ENCODE data around the gene PRTFDC1. TPM values are rescaled to one million over a fixed set of nuclear protein-coding genes. Genes with fewer than 3 reads are reported as not detected.
A peak's percentile ranks its signal among the peaks of the same experiment; 100 is the strongest.
"Not testable (repeated sequence)": the region's sequence is repeated elsewhere in the genome, so short reads cannot be mapped to it uniquely, and the experiment has no call there.

Gene PRTFDC1, protein sequence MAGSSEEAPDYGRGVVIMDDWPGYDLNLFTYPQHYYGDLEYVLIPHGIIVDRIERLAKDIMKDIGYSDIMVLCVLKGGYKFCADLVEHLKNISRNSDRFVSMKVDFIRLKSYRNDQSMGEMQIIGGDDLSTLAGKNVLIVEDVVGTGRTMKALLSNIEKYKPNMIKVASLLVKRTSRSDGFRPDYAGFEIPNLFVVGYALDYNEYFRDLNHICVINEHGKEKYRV
- 0.63 TPM for total RNA-seq

DNA sequence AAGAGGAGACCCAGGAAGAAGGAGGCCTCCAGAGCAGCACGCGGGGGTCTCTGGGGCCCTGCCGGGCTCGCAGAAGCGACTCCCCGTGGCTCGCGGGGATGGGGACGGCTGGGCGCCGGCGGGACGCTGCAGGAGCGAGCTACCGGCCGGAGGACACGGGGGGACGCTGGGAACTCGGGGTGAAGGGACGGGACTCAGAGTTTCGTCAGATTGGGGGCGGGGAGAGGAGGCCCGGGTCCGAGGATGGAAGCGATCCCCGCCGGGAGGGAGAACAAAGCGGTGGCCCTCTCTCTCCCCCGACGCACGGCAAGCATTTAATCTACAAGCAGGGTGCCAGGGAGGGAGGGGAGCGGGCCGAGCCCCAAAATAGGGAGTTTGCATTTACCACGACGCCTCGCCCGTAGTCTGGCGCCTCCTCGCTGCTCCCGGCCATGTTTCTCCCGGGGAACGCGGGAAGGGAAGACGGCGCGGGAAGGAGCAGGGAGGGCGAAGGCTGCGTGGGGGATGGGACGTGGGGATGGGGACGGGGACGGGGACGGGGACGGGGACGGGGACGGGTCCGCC, at the start of gene PRTFDC1:
TSS of gene PRTFDC1 (minus strand) at position 464 of the 564 bp plus-strand sequence. CDS start at position 433, 31 bp downstream.
- ATAC-seq (peak; percentile 72), DNase-seq (ENCODE audit: low spot score) (no peak)

DNA sequence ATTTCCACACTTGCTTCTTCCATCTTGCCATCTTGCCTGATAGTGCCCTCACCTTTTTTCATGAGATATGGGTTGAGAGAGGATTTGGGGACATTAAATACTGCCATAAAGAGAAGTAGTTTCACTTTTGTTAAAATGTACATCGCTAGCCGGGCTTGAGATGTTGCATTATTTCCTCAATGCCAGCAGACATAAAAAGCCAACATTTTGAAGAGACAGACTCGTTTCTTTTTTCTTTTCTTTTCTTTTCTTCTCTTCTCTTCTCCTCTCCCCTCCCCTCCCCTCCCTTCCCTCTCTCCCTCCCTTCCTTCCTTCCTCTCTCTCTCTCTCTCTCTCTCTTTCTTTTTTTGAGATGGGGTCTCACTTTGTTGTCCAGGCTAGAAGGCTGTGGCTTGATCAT, 45.6 kb upstream of the PRTFDC1 start:
- no peak for DNase-seq (ENCODE audit: low spot score)
- ATAC-seq: no peak

DNA sequence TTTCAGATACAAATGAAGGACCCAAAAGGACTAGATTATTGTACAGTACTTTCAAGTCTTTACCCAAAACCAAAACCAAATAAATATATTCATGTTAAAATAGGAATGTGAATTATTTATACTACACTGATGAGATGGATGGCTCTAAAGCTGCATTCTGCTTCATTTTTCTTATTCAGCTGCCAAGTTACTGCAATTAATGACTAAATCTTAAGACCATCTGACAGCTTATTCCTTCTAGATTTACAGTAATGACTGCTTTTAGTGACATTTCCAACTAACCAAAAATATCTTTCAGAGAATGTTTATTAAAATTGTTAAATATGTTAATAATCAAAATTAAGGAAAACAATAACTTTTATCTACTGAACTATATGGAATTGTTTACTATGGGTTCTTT, 42.7 kb upstream of the PRTFDC1 start:
- ATAC-seq: no peak

DNA sequence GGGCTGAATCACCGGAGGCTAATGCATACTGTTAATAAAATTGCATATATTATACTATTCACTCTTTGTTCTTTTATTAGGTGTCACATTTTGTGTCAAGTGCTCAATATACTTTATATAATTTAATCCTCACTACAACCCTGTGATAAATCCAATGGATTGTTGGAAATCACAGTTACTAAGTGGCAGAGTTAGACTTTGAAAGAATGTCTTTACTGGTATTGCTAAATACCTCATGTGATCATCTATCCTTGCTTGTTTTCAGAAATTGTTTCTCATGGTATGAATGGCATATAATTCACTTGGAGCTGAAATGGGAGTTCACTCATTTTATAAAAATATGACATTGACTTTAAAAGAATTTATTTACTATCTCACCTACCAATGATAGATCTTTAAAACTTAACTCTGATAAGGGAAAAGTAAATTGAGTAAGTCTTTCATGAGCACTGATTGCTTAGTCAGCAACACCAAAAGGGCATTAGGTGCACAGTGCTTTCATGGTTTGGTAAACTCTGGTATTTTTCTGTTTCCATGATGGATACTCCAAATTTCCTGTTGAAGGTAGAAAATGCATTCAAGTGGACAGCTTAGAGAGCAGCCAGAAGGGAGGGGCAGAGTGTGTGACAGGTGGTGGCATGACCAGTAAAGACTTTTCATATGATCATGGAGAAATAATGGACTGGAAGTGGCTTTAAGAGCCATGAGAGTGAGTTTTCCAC, 41.0 kb upstream of the PRTFDC1 start:
- ATAC-seq (peak; percentile 70), DNase-seq (ENCODE audit: low spot score) (no peak)

More for the DNA sequence above, 42.7 kb upstream of the PRTFDC1 start:
- DNase-seq (ENCODE audit: low spot score): no peak

DNA sequence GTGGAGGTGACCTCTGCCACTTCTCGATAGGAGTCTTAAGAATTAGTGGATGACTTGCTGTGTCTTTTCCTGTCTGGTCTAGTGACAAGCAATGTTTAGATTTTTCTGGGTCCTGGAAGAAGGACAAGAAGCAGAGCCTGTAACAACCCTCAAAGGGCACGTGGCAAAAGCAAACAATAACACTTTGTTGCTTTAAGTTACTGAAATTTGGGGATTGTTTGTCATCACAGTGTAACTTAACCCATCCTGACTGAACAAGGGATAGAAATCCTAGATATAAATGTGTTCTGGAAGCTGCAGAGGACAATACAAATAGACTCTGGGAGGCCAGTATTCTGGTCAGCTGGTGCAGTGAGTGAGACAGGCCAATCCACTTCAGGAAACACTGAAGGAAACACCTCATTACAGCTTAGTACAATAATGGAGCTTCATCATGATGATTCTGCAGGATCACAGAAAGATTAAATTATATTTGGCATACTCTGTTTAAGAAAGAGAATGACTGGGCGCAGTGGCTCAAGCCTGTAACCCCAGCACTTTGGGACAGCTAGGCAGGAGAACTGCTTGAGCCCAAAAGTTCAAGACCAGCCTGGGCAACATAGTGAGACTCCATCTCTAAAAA, 40.2 kb upstream of the PRTFDC1 start:
- DNase-seq (ENCODE audit: low spot score) (no peak), ATAC-seq (no peak)

DNA sequence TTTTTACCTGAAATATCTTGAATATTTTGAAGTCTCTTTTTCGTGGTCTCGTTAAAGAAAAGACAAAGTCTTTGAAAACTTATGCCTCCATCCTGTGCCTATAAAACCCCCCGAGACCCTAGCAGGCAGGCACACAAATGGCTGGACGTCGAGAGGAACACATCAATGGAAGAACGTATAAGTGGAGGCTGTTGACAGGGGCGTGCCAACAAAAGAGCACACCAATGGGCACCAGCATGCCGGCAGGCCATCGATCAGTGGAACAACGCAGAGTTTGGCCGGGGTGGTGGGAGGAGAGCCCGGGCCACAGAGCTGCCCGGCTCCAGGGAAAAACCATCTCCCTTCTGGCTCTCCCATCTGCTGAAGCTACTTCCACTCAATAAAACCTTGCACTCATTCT, 38.9 kb upstream of the PRTFDC1 start:
- ATAC-seq (no peak), DNase-seq (ENCODE audit: low spot score) (no peak)

DNA sequence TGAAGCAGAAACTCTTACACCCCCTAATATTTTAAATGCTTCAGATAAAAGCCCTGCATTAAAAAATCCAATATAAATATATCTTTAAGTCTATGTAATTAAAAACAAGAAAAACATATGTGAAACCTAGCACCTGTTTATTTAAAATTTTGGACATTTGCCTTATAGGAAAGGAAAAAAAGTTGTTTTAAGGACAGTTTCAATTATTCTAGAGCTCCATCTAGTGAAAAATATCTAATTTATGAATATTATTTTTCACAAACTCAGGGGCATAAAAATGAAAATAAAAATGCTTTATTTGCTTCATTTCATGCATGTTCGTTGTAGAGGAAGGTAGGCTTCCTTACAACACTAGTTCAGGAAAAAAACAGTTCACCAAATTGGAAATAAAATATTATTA, 37.5 kb upstream of the PRTFDC1 start:
- ATAC-seq (no peak), DNase-seq (ENCODE audit: low spot score) (no peak)

DNA sequence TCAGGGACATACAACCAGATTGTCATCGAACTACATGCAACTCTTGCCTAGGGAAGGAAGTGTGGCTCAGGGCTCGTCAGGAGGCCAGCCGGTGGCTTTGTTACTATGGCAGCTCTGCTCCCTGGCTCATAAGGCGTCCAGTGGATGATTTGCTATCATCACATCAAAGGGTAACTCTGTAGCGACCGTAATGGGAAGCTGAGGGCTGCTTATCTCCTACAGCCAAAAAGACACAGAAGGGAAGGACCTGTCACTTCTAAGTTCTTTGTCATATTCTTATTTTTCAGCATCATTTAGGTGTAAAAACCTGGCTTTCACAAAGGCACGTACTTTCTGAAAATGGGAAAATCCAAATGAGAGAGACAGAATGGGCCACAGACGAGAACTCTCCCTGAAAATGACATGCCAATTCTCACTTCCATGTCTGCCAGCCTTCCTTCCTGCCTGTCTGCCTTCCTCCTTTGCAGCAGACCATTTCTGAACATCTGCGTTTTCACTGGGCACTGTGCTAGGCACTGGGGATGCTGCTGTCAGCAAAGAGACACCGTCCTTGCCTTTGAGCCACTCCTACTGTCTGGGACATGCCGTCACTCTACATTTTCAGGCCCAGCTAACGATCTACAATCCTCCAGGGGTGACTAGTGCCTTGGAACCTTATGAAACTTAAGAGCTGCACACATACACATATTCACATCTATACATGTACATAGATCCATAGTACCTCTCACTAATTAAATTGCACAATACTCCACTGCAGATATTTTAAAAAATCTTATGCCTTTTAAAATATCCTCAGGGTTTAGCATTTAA, 36.6 kb upstream of the PRTFDC1 start:
- no peak for DNase-seq (ENCODE audit: low spot score)

DNA sequence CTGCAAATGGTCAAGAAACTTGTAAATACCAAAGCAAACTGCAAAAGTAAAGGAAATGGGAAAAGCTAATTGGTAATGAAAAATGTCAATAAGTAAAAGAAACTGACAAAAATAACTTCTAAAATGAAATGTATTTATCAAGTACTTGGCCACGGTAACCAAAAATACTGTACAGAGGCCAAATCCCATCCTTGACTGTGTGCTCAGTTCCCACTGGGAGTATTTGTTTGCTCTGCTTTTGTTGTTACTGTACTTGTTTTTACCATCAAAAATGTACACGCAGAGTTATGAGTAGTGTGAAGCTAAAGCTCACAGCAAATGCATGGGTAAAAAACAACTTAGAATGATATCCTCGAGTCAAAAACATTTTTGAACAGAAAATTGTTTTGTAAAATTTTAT, 32.5 kb upstream of the PRTFDC1 start:
- DNase-seq (ENCODE audit: low spot score) (no peak), ATAC-seq (no peak)

More for the DNA sequence above, 36.6 kb upstream of the PRTFDC1 start:
- ATAC-seq: no peak

DNA sequence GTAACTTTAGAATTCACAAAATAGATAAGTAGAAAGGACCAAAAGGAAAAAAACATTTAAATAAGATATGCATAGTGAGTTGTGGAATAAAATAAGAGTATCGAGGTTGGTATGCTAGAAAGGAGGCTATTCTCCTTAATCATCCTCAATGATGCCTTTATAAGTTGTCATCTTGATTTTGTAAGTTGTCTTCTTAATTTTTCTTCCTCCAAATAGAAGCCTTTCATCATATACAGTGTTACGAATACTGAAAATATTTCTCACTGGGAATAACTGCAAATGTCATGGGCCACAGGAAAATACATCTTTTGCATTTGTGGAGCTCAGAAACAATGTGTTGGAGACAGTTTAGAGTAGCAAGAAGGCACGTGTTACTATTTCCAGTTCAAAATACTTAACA, 31.5 kb upstream of the PRTFDC1 start:
- ATAC-seq (no peak), DNase-seq (ENCODE audit: low spot score) (no peak)

DNA sequence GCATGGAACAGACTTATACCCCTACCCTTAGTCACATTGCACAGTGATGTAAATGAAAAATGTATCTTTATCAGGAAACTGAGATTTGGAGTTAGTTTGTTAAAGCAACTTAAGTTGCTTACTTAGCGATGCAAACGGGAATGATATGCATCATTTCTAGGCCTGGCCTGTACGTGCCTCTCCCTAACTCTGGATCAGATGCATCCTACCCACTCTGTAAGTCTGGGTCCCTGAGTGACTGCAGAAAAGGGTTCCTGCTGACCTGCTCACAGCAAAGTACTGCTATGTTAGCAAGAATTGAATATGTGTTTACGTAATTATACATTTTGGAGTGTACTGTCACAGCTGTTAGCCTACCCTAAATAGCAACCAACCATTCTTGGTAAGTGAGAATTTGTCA, 30.7 kb upstream of the PRTFDC1 start:
- no peak for ATAC-seq
- no peak for DNase-seq (ENCODE audit: low spot score)

DNA sequence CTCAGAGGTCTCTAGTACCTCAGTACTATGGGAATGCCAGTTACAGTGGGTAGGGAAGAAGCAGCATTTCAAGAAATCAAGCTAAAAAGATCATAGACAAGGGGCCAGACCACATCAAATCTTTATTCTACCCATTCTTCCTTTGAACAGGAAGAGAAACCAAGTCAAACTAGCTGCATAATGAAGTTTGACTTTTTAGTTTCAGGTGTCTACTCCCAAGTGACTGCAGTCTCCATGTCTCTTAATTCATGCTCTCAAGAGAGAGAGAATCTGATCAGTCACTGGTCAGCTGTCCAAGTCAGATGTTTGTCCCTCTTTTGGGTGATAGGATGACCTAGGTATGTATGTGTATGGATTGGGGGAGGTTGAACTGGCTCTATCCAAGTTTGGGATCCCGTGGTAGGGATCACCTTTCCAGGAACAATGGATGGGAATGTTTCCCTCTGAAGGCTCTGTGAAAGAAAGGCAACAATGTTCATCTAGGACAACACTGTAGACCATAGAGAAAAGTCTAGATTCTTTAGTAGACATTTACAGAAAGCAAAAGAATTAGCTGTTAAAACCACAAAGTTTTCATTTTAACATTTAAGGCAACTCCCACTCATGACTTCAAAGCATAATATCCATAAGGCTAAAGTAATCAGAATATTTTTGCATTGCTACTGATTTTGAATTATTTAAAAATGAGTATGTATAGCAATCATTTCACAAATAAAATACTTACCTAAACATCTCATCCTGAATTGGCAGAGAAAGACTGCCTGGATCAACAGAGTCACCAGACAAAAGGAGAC, 30.1 kb upstream of the PRTFDC1 start:
- DNase-seq (ENCODE audit: low spot score): no peak

DNA sequence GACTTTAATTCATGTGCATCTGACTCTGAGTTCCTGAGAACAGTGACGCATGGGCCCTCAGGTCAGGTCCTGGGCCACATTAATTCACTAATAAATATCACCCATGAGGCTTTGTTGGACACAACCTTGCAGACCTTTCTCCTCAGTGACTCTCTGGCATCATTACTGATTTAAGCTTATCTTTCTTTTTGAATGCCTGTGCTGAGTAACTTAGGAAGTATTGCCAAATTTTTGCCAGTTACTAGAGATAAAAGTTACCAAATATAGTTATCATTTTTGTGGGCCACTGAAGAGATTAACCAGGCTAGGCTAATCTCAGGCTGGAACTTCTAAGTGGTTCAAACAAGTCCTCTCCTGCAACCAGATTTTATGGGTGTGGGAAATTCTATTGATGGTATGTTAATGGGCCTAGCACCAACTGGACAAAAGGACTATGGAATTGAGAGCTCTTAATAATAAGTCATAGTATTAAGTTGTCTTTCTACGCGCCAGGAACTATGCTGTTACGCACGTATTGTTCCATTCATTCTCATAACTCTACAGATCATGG, 28.8 kb upstream of the PRTFDC1 start:
- ATAC-seq: no peak

More for the DNA sequence above, 30.1 kb upstream of the PRTFDC1 start:
- ATAC-seq: no peak

DNA sequence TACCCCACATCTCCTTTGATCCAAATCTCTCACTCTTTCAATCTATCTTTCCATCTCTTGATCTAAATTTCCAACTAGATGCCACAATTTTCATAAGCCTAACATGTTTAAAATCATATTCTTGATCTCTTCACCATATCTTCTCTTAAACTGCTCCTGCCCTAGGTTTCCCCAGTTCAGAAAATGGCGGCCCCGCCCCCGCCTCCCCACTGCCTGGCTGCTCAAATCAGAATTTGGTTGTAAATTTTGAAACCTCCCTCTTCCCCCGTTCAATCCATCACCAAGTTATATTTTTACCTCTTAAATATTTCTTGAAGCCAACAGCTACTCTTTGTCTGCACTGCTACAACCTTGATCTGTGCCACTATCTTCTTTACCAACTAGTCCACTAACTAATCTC, 27.3 kb upstream of the PRTFDC1 start:
- no peak for ATAC-seq
- DNase-seq (ENCODE audit: low spot score): no peak

More for the DNA sequence above, 28.8 kb upstream of the PRTFDC1 start:
- no peak for DNase-seq (ENCODE audit: low spot score)

DNA sequence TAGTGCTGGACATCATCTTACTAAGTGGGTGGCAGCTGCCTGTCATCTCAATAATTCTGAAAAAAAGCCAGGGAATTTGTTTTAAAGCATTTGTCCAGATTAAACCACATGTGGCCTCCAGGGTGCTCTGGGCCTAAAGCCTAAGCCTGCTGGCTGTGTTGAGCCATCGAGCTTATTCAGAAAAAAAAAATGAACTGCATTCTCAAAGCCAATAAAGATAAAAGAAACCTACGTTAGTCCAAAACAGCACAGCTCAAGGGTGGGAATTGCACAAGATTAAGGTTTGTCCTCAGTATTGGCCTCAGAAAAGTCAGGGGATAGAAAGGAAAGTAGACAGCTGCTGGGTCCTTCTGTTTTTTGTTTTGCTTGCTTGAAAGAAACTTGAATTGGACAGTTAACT, 22.6 kb upstream of the PRTFDC1 start:
- peak; percentile 90 for ATAC-seq
- DNase-seq (ENCODE audit: low spot score): no peak

DNA sequence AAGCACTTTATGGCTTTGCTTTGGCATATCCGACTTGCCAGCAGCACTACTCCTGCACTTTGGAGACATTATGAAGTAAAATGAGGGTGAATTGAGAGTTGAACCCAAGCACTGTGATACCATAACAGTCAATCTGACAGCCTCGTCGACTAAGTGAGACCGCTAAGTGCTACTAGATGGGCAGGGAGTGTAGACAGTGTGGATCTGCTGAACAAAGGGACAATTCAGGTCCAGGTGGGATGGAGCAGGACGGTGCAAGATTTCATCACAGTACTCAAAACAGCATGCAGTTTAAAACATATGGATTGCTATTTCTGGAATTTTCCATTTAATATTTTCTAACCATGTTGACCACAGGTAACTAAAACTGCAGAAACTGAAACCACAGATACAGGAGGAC, 20.8 kb upstream of the PRTFDC1 start:
- DNase-seq (ENCODE audit: low spot score) (no peak), ATAC-seq (no peak)

DNA sequence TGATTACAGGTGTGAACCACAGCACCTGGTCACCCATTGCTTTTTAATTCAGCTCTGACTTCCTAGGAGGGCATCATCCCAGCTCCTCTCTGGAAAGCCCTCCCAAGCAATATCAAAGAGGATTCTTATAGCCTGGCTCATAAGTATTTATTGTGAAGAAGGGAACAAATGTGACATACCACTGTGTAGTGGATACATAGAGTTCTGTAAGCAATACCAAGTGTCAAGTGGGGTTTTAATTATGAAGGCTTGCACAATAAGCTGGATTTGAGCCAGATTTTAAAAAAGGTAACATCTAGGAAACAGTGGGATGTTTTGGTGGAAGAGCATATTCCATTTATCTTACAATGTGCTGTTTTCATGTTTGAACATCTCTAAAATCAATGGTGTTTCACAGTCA, 19.0 kb upstream of the PRTFDC1 start:
- DNase-seq (ENCODE audit: low spot score) (no peak), ATAC-seq (no peak)

DNA sequence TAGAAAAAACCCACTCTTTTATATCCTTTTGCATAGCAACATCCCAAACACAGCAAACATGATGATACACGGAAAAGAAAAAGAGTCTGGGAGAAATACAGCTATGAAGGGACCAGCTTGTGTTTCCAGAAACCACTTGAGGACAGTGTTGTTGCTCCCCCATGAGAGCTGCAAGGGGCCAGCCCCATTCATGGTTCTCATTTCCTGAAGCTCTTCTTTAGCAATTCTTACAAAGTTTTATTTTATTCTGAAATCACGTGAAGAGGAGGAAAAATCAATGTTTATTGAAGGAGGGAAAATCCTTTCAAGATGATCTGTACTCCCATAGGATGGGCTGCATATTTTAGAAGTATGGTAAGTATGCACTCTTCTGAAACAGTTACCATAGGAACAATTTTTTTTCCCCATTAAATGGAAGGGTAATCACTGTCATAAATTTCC, 17.5 kb upstream of the PRTFDC1 start:
- ATAC-seq (no peak), DNase-seq (ENCODE audit: low spot score) (no peak)

DNA sequence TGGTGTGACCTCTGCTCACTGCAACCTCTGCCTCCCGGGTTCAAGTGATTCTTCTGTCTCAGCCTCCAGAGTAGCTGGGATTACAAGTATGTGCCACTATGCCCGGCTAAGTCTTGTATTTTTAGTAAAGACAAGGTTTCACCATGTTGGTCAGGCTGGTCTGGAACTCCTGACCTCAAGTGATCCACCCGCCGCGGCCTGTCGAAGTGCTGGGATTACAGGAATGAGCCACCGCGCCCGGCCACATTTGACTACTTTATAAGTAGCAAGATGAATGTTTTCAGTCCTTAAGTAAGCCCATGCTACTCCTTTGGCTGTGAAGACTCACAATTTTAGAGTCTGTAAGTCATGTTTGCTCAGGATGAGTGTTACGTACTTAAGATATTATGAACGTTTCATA, 16.5 kb upstream of the PRTFDC1 start:
- not testable (repeated sequence) for ATAC-seq

DNA sequence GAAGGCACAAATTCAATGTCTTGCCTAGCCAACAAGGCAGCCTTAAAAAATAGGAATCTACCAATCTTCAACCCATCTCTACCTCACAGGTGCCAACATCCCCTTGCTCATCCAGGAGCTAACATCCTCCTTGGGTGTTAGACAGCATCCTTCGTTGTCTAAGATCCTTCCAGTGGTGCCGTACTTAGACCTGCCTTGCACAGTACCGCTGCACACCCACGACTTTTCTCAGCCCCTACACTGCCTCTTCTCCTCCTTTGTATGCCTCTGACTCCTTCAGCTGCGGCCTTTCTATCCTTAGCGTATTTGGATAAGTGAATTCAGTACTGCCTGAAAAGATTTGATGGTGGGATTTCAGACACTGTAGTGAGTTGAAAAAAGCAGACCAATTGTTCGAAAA, 15.9 kb upstream of the PRTFDC1 start:
- no peak for ATAC-seq
- no peak for DNase-seq (ENCODE audit: low spot score)

More for the DNA sequence above, 16.5 kb upstream of the PRTFDC1 start:
- not testable (repeated sequence) for DNase-seq (ENCODE audit: low spot score)

All from left lobe of liver (tissue), 2 donors.